ENCODE data around the gene KLF14.
"Not testable (repeated sequence)": the region's sequence is repeated elsewhere in the genome, so short reads cannot be mapped to it uniquely, and the experiment has no call there.

The KLF14 gene

DNA sequence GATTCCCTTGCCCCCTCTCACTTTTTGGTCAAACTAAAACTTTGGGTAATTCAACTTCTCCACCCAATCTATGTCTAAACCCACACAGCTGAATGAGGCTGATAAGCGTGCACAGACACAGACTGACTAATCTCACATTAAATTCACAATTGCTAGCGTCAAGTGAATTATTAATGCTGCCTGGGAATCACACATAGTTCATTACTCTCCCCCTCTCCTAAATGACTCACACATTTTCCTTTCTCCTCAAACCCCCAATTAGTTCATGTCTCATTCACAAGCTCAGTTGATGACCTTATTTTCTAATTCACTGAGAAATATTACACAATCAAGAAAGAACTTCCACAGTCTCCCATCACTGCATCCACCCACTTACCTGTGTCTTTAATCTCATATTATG lies 14.5 kb downstream of the KLF14 start:
- no peak for DNase-seq (ENCODE audit: low read depth in 4 of 4, low spot score in 1 of 4)

- no peak for DNase-seq (ENCODE audit: low read depth in 4 of 4, low spot score in 1 of 4)
Observed at GRCh38 chr7:130712416-130712815, 21.6 kb downstream of the KLF14 start.

DNA sequence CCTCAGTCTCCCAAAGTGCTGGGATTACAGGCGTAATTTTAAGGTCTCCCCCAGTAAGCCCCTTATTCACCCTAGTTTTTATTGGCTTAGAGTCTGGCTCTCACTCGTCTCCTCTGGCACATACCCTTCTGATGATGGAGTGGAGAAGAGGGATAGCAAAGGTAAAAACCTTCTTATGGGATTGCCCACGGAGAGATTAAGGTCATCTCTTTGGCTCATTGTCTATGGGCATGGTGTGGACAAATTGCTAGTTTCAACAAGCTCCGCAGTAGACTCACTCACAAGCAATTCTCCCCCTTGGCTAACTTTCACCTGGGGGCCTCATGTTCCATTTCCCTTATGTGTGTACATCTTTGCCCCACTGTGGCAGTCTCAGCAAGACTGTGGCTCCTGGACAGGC lies 25.2 kb downstream of the KLF14 start:
- no peak for DNase-seq (ENCODE audit: low read depth in 4 of 4, low spot score in 1 of 4)

DNA sequence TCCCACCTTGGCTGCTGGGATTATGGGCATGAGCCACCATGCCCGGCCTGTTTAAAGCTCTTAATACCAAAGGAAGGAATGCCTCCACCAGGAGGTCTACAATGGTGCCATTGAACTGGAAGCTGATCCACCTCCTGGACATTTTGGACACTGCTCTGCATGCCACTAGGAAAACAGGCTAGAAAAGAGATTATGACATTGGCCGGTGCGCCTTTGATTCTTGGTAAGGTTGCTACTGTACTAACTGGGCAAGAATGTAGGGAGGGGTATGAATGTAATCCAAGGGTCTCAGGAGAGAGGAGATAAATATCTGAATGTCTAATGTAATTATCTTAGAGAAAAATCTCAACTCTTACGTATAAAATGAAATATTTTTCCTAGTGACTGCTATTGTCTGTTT lies 26.0 kb downstream of the KLF14 start:
- no peak for DNase-seq (ENCODE audit: low read depth in 4 of 4, low spot score in 1 of 4)

GRCh38 chr7:130703851-130704250 lies 30.2 kb downstream of the KLF14 start:
- DNase-seq (ENCODE audit: low read depth in 4 of 4, low spot score in 1 of 4), result no peak

GRCh38 chr7:130701650-130702049 lies 32.4 kb downstream of the KLF14 start:
- no peak for DNase-seq (ENCODE audit: low read depth in 4 of 4, low spot score in 1 of 4)

GRCh38 chr7:130700760-130701159 lies 33.2 kb downstream of the KLF14 start:
- DNase-seq (ENCODE audit: low read depth in 4 of 4, low spot score in 1 of 4), result no peak

DNA sequence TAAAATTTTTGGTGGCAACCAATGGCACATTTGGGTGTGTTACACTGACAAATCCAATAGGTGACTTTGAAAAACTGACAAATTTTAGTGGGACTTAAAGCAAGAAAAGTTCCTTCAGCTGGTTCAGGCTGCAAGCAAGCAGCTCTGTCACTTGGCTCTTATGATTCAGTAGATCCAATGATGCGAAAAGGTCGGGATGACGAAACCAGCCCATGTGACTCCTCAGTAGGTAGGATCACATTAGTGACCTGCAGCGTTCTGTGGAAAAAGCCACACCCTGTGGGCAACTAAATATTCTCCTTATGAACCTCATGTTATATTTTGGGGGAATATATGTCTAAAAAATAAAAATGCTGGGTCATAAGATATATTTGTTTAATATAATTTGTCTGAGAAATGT lies 34.3 kb downstream of the KLF14 start:
- no peak for DNase-seq (ENCODE audit: low read depth in 4 of 4, low spot score in 1 of 4)

GRCh38 chr7:130697820-130698219 lies 36.2 kb downstream of the KLF14 start:
- no peak for DNase-seq (ENCODE audit: low read depth in 4 of 4, low spot score in 1 of 4)

- no peak for DNase-seq (ENCODE audit: low read depth in 4 of 4, low spot score in 1 of 4)
Observed at GRCh38 chr7:130695840-130696239, 38.2 kb downstream of the KLF14 start.

DNA sequence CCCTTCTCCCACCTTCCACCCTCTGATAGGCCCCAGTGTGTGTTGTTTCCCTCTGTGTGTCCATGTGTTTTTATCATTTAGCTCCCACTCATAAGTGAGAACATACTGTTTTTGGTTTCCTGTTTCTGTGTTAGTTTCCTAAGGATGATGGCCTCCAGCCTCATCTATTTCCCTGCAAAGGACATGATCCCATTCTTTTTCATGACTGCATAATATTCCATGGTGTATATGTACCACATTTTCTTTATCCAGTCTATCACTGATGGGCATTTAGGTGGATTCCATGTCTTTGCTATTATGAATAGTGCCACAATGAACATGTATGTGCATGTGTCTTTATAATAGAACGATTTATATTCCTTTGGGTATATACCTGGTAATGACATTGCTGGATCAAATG lies 41.6 kb downstream of the KLF14 start:
- not testable (repeated sequence) for DNase-seq (ENCODE audit: low read depth in 4 of 4, low spot score in 1 of 4)

DNA sequence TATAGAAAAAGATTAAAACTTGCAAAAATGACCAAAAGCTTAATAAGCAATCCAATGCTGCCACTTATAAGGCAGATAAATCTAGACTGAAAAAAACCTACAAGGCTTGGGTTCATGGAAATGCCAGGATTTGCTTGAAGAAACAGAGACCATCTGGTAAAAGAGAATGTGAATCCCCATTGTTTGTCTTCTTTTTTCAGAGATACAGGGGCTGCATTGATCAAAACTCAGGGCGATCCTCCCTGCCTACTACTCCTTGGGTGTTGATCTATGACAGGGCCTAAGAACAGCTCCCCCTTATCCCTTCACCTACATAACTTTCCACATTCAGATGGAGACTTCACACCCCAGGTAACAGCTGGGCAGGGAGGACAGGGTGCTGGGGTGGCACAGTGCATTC lies 44.3 kb downstream of the KLF14 start:
- DNase-seq (ENCODE audit: low read depth in 4 of 4, low spot score in 1 of 4), result no peak

GRCh38 chr7:130683026-130683425 lies 51.0 kb downstream of the KLF14 start:
- no peak for DNase-seq (ENCODE audit: low read depth in 4 of 4, low spot score in 1 of 4)
